OCI-LY1 (cell line): ENCODE measurements around the gene MDGA2.

Source experiments
- EZH2 ChIP-seq: fragments of 200-600 bp; sonication (generic), shearing (Covaris generic); IDR thresholded peaks from 2 replicates; pipeline ENCODE4 v1.8.0; 2017; ENCODE audit warnings: borderline replicate concordance, mixed run types, mild to moderate bottlenecking, antibody characterized with exemption, low read length, moderate library complexity, mixed read lengths
- TF ChIP-seq, protein P1 (sequence below): fragments of 200-600 bp; sonication (generic), shearing (Covaris generic); IDR thresholded peaks from 2 replicates; pipeline ENCODE4 v1.5.1; 2017; ENCODE audit warnings: mild to moderate bottlenecking, antibody characterized with exemption, low read length, moderate library complexity, mixed read lengths

DNA sequence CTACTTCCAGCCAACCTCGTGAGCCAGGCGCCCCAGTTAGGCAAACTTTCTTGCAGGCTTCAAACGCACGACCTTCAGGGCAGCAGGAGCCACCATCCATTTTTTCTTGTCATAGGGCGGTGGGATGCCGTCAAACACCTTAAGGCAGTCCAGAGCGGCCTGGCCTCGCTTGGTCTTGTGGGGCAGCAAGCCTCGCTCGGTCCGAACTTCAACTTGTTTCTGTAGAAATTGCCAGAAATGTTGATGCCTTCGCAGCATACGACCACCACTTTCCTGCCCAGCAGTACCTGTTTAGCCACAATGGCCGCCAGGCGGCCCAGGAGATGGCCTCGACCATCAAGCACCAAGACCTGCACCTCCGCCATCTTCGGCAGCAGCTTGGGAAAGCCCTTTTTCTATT is 474.7 kb downstream of the MDGA2 start:
- TF ChIP-seq, protein P1, sequence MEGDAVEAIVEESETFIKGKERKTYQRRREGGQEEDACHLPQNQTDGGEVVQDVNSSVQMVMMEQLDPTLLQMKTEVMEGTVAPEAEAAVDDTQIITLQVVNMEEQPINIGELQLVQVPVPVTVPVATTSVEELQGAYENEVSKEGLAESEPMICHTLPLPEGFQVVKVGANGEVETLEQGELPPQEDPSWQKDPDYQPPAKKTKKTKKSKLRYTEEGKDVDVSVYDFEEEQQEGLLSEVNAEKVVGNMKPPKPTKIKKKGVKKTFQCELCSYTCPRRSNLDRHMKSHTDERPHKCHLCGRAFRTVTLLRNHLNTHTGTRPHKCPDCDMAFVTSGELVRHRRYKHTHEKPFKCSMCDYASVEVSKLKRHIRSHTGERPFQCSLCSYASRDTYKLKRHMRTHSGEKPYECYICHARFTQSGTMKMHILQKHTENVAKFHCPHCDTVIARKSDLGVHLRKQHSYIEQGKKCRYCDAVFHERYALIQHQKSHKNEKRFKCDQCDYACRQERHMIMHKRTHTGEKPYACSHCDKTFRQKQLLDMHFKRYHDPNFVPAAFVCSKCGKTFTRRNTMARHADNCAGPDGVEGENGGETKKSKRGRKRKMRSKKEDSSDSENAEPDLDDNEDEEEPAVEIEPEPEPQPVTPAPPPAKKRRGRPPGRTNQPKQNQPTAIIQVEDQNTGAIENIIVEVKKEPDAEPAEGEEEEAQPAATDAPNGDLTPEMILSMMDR, result no peak
- no peak for TF ChIP-seq EZH2
